Neuron (in vitro differentiated cells): Measurements from ENCODE around the gene MS4A10.

Experiments used
- H2AFZ ChIP-seq: one replicate; pipeline ENCODE4 v1.6.1; 2013; ENCODE audit warnings: low read depth, mild to moderate bottlenecking, inconsistent platforms, low read length, moderate library complexity
- H3K27me3 ChIP-seq: one replicate; pipeline ENCODE4 v1.6.1; 2013; ENCODE audit warnings: low read length; ENCODE audit not compliant: insufficient read depth
- H3K36me3 ChIP-seq: one replicate; pipeline ENCODE4 v1.6.1; 2013; ENCODE audit warnings: low read length; ENCODE audit not compliant: insufficient read depth
- H3K4me1 ChIP-seq: one replicate; pipeline ENCODE4 v1.6.1; 2013; ENCODE audit warnings: low read length; ENCODE audit not compliant: insufficient read depth
- H3K4me3 ChIP-seq: 2 replicates; pipeline ENCODE4 v1.5.1; 2013; ENCODE audit warnings: mild to moderate bottlenecking, low read length, moderate library complexity
- H3K9me3 ChIP-seq: one replicate; pipeline ENCODE4 v1.6.1; 2013; ENCODE audit warnings: low read length

The MS4A10 gene

GRCh38 chr11:60844045-60844869 is 59.1 kb downstream of the MS4A10 start:
- peak overlapping the region; percentile 65 for H3K4me3 ChIP-seq
- no peaks in the 10 kb centered on the region for H3K9me3 ChIP-seq
- no peaks in the 10 kb centered on the region for H3K27me3 ChIP-seq
- peaks cover 5% of the 10 kb centered on the region for H3K36me3 ChIP-seq
- H3K4me1 ChIP-seq = peaks cover 34% of the 10 kb centered on the region
- no peak overlapping the region for H2AFZ ChIP-seq

- Histone ChIP-seq H3K4me1 (peaks cover 34% of the 10 kb centered on the region), H3K27me3 (no peaks in the 10 kb centered on the region), H3K4me3 (no peak overlapping the region), H2AFZ (no peak overlapping the region), H3K36me3 (peaks cover 8% of the 10 kb centered on the region), H3K9me3 (no peaks in the 10 kb centered on the region)
Measured at GRCh38 chr11:60844870-60845221, 59.7 kb downstream of the MS4A10 start.

DNA sequence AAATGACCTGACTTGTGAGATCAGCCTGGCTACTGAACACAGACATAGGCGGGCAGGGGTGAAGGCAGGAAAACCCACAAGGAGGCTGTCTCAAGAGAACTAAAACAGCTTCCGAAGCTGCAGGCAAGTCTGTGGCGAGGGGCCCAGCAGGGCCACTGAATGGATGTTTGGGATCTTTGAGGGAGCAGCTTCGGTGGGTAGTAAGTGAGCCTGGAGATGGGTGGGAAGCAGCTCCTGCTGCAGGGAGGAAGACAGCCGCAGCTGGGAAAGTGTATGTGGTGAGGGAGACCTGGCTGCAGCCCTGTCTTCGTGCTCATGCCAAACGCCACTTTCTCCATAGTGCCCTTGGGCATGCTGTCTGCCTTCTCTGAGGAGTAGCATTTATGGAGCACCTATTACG is 60.2 kb downstream of the MS4A10 start:
- H3K36me3 ChIP-seq = peaks cover 10% of the 10 kb centered on the region
- no peaks in the 10 kb centered on the region for H3K9me3 ChIP-seq
- H3K4me1 ChIP-seq = peaks cover 34% of the 10 kb centered on the region
- H2AFZ ChIP-seq = no peak overlapping the region
- H3K27me3 ChIP-seq = no peaks in the 10 kb centered on the region
- H3K4me3 ChIP-seq = no peak overlapping the region

- Histone ChIP-seq H3K9me3 (no peaks in the 10 kb centered on the region), H3K4me3 (no peak overlapping the region), H3K36me3 (peaks cover 25% of the 10 kb centered on the region), H3K4me1 (peaks cover 30% of the 10 kb centered on the region), H3K27me3 (no peaks in the 10 kb centered on the region), H2AFZ (no peak overlapping the region)
Measured at GRCh38 chr11:60847281-60847680, 62.1 kb downstream of the MS4A10 start.

DNA sequence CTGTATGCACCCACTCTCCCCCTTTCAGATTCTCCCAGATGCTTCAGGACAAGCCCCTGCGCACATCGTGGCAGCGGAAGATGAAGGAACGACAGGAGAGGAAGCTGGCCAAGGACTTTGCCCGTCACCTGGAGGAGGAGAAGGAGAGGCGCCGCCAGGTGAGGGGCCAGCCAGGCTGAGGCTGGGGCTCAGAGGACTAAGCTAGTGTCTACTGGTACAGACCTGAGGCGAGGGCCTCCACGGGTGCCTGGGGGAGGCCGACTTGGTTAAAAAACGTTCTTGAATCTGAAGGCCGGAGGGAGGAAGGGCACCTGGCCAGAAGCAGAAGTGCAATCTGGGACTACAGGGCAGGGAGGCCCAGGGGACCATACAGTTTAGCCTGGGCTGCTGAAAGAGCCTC is 62.8 kb downstream of the MS4A10 start:
- Histone ChIP-seq H3K4me3 (no peak overlapping the region), H3K9me3 (no peaks in the 10 kb centered on the region), H3K4me1 (peaks cover 26% of the 10 kb centered on the region), H3K36me3 (peaks cover 25% of the 10 kb centered on the region), H2AFZ (no peak overlapping the region), H3K27me3 (no peaks in the 10 kb centered on the region)

DNA sequence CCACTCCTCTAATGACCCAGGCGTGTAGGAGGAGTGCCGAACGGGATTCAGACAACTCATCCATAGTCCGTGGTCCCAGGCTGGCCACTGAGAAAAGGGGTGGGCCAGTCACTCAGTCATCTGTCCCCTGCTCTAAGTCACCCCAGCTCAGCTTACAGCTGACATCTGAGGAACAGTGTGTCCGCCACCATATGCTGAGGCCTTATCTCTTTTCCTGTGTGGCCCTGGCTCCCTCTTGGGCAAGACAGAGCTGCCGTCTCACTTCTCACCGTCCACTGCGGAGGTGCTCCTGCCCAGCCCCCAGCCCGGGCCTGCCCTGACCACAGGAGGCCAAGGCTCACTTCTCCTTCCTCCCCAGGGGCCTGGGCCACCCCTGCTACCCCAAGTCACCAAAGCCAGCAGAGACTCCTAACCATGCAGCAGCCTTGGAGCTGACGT is 63.6 kb downstream of the MS4A10 start:
- Histone ChIP-seq H3K9me3 (no peaks in the 10 kb centered on the region), H3K4me1 (peaks cover 18% of the 10 kb centered on the region), H3K27me3 (no peaks in the 10 kb centered on the region), H3K4me3 (no peak overlapping the region), H2AFZ (no peak overlapping the region), H3K36me3 (peaks cover 25% of the 10 kb centered on the region)

DNA sequence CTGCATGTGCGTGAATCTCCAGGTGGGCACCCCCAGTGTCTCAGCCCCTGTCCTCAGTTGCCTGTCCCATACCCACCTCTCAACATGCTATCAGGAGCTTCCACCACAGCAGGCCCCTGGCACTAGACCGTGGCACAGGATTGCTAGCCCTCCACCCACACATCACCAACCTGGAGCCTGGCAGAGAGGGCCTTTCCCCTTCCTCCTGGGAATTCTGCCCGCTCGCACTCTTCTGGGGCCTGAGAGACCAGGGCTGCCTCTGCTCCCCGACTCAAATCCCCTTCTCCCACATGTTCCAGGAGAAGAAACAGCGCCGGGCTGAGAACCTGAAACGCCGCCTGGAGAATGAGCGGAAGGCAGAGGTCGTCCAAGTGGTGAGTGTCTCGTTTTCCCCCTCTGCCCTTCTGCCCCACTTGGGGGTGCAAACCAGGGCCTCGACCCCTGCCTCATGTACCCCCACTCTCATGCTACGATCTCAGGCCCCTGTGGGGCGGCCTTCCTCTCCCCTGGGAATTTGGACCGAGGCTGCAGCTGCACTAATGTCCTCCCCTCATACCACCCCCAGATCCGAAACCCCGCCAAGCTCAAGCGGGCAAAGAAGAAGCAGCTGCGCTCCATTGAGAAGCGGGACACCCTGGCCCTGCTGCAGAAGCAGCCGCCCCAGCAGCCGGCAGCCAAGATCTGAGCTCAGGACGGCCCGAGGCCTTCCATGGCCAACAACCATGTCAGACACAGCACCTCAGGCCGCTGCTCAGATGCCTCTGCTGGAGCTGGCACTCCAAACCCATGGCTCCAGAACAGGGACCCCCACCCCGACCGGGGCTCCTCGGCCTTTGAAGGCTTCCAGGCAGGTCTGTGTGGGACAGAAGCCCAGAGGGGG is 64.7 kb downstream of the MS4A10 start:
- H3K9me3 ChIP-seq = no peaks in the 10 kb centered on the region
- no peaks in the 10 kb centered on the region for H3K27me3 ChIP-seq
- peaks cover 25% of the 10 kb centered on the region for H3K36me3 ChIP-seq
- H3K4me1 ChIP-seq = peaks cover 7% of the 10 kb centered on the region
- H2AFZ ChIP-seq = no peak overlapping the region
- H3K4me3 ChIP-seq = no peak overlapping the region
